ENCODE data around the gene GIMAP8.

DNA sequence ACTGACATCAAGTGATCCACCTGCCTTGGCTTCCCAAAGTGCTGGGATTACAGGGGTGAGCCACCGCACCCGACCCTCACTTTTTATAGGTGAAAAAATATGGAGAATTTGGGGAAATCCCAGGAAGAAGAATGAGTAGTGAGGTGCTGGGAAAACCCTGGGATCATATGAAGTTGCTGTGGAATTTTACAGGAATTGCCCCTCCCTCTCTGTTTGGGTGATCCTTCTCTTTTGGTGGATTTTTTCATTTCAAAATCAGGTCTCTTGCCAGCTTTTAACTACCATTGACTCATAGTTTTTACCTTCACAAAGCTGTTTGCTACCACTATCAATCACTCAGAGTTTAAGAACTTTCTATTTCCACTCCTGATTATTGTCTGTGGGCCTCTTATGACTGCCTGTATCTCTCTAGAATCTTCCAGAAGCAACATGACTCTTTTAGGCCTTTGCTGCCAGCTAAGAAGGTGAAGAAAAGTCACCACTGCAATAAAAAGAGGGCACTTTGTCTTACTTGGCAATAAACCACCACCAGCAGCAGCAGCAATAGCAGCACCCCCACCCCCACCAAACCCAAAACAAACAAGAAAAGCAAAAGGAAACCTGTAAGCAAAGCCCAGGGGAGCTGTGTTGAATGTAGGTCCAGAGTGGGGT lies 4.0 kb upstream of the GIMAP8 start:
- no peak for TF ChIP-seq FOXM1 (IDR thresholded peaks at IDR 0.05; ENCODE audit: borderline replicate concordance)
- TF ChIP-seq FOXK2 (IDR thresholded peaks at IDR 0.05) = no peak
- no peak for TF ChIP-seq LEF1 (IDR thresholded peaks at IDR 0.05; ENCODE audit: borderline replicate concordance)
- no peak for TF ChIP-seq CTBP1 (IDR thresholded peaks at IDR 0.05; ENCODE audit: borderline replicate concordance)
